SK-N-SH (cell line): Measurements from ENCODE around the gene MARCHF4.

Source experiments
- CHD2 ChIP-seq: fragments of 150-350 bp; IDR thresholded peaks from 2 replicates; pipeline ENCODE4 v1.6.1; 2018; ENCODE audit warnings: low read length; ENCODE audit not compliant: partially characterized antibody
- JUND ChIP-seq: IDR thresholded peaks from 2 replicates; pipeline ENCODE4 v1.4.0; 2012
- RCOR1 ChIP-seq: fragments of 150-350 bp; IDR thresholded peaks from 2 replicates; pipeline ENCODE4 v1.6.1; 2017; ENCODE audit warnings: antibody characterized with exemption, low read length
- YY1 ChIP-seq: IDR thresholded peaks from 2 replicates; pipeline ENCODE4 v1.4.0; 2012; ENCODE audit warnings: low read depth, mild to moderate bottlenecking
- TF ChIP-seq, protein P1 (sequence below): fragments of 200-600 bp; sonication (generic); IDR thresholded peaks from 2 replicates; pipeline ENCODE4 v1.6.1; 2017; ENCODE audit warnings: antibody characterized with exemption, mild to moderate bottlenecking, moderate library complexity

DNA sequence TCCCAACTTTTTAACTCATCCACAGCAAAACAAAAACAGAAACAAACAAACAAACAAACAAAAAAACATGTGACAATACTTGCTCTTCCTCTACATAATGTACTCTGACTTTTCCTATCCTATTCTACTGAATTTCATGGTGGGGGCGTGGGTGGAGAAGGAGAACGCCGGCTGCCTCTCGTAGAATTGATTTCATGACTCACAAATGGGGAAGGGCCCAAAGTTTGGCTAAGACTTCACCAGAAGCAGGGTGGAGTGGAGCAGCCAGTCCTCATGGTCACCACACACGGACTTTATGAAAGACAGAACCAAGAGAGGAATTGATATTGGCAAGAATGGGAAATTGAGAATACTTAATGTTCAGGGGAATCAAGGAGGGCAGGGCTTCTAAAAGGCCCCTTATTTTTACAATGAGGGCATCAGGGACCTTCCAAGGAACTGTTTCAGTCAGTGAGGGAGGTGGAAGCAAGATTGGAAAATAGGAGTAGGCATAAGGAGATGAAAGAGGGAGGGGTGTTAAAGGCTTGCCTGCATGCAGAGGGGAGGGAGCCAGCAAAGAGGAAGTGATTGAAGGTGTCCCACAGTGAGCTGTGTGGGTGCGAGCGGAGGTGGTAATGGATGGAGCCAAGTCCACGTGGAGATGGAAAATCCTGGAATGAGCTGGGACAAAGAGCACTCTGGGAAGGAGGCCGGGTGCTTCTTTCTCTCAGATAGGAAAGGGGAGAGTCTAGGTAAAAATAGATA, 27.9 kb downstream of the MARCHF4 start:
- TF ChIP-seq, protein P1, sequence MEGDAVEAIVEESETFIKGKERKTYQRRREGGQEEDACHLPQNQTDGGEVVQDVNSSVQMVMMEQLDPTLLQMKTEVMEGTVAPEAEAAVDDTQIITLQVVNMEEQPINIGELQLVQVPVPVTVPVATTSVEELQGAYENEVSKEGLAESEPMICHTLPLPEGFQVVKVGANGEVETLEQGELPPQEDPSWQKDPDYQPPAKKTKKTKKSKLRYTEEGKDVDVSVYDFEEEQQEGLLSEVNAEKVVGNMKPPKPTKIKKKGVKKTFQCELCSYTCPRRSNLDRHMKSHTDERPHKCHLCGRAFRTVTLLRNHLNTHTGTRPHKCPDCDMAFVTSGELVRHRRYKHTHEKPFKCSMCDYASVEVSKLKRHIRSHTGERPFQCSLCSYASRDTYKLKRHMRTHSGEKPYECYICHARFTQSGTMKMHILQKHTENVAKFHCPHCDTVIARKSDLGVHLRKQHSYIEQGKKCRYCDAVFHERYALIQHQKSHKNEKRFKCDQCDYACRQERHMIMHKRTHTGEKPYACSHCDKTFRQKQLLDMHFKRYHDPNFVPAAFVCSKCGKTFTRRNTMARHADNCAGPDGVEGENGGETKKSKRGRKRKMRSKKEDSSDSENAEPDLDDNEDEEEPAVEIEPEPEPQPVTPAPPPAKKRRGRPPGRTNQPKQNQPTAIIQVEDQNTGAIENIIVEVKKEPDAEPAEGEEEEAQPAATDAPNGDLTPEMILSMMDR, result no peak
- TF ChIP-seq YY1 (no peak), RCOR1 (no peak), CHD2 (no peak), JUND (no peak)
